Fibroblast of lung (primary cell): Measurements from ENCODE around the gene PLCB2.

Experiments used
- EZH2 ChIP-seq: IDR thresholded peaks from 2 replicates; pipeline ENCODE4 v1.5.1; 2012; ENCODE audit warnings: low read length, control low read depth, mild to moderate bottlenecking; ENCODE audit errors: missing control alignments
- TF ChIP-seq, protein P1 (sequence below), 2 donors: IDR thresholded peaks in 1 of 2; conservative IDR thresholded peaks in 1 of 2; 1 replicate in 1 of 2; 2 replicates in 1 of 2; pipeline ENCODE4 v1.5.1; 2011 to 2012; ENCODE audit warnings: low read length in 2 of 2, control low read depth in 1 of 2, inconsistent platforms in 1 of 2, low read depth in 1 of 2, mild to moderate bottlenecking in 1 of 2

DNA sequence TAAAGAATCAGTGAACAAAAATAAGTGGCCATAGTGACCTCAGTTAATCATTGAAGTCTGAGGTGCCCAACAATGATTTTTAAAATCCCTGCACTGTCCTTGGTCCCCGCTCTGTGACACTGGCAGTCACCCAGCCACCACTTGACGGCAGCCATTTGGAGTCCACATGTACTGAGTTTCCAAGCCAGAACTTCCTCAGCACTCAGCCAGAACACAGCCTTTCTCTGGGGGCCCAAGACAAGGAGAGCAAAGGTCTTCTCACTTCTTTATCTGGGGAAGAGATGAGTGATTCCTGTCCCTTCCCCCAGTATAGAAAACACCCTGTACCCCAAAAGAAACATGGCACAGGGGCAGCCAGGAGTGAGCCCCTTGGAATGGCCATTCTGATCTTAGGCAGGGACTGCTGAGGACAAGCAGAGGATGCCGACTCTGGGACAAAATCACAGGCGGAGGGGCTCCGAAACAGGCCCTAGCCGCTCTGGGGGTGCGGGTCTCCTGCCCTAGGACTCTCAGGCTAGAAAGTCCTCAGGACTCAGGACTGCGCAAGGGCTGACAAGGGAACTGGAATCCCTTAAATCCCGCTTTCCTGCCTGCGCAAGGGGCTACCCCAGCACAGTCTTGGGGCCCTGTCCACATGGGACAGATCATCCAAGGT lies 56.1 kb downstream of the PLCB2 start:
- TF ChIP-seq, protein P1, sequence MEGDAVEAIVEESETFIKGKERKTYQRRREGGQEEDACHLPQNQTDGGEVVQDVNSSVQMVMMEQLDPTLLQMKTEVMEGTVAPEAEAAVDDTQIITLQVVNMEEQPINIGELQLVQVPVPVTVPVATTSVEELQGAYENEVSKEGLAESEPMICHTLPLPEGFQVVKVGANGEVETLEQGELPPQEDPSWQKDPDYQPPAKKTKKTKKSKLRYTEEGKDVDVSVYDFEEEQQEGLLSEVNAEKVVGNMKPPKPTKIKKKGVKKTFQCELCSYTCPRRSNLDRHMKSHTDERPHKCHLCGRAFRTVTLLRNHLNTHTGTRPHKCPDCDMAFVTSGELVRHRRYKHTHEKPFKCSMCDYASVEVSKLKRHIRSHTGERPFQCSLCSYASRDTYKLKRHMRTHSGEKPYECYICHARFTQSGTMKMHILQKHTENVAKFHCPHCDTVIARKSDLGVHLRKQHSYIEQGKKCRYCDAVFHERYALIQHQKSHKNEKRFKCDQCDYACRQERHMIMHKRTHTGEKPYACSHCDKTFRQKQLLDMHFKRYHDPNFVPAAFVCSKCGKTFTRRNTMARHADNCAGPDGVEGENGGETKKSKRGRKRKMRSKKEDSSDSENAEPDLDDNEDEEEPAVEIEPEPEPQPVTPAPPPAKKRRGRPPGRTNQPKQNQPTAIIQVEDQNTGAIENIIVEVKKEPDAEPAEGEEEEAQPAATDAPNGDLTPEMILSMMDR (conservative IDR thresholded peaks at IDR 0.05 in 1 of 2, IDR thresholded peaks at IDR 0.05 in 1 of 2; ENCODE audit: low read depth in 1 of 2, low read length in 2 of 2) = no peak
- TF ChIP-seq EZH2 = no peak
